HepG2 (cell line): ENCODE results near the gene HDAC4.

Experiments used
- RFX1 ChIP-seq: fragments of 450-650 bp; IDR thresholded peaks from 2 replicates; pipeline ENCODE4 v1.6.1; 2017
- SRSF9 ChIP-seq: fragments of 200-400 bp; formaldehyde crosslinking; IDR thresholded peaks from 2 replicates; pipeline ENCODE4 v1.6.1; 2018; ENCODE audit warnings: borderline replicate concordance, mild to moderate bottlenecking, low read depth, low read length; ENCODE audit not compliant: insufficient read depth, poor library complexity, severe bottlenecking
- ZIK1 ChIP-seq: sonication (generic); formaldehyde crosslinking; IDR thresholded peaks from 2 replicates; pipeline ENCODE4 v1.5.0; 2020; ENCODE audit warnings: mild to moderate bottlenecking, low read depth, missing genetic modification reagents, borderline replicate concordance
- ZMYM2 ChIP-seq: sonication (generic); formaldehyde crosslinking; IDR thresholded peaks from 2 replicates; pipeline ENCODE4 v1.8.0; 2022; ENCODE audit warnings: mild to moderate bottlenecking, missing genetic modification reagents
- TF ChIP-seq, protein P1 (sequence below), 2 experiments: sonication (generic) in 1 of 2; formaldehyde crosslinking in 1 of 2; IDR thresholded peaks; 2 replicates each; pipeline versions ENCODE4 v1.5.1 to v1.6.1; 2011 to 2020; ENCODE audit warnings: borderline replicate concordance in 1 of 2, low read depth in 1 of 2, low read length in 1 of 2, mild to moderate bottlenecking in 1 of 2, missing genetic modification reagents in 1 of 2, moderate library complexity in 1 of 2
- TF ChIP-seq, protein P2 (sequence below): sonication (generic); formaldehyde crosslinking; IDR thresholded peaks from 2 replicates; pipeline ENCODE4 v1.5.0; 2020; ENCODE audit warnings: mild to moderate bottlenecking, missing genetic modification reagents, moderate library complexity

DNA sequence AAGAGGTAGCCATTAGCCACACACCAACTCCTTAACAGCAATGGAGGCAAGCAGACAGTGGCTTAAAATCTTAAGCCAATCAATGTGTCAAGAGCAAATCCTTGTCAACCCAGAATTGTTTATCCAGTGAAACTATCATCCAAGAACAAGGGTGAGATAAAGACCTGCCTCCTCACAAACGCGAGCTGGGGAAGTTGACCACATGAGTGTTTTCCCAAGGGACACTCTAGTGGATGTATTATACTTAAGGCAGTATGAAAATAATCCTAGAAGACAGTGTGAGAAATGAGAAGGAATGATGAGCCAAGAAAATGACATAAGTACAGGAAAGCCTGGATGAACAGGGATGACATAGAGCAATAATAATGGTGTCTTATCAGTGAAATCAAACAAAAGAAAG is 343.3 kb downstream of the HDAC4 start:
- no peak for TF ChIP-seq ZMYM2 (CRISPR knock-in tag)
- no peak for TF ChIP-seq RFX1
- TF ChIP-seq, protein P1, sequence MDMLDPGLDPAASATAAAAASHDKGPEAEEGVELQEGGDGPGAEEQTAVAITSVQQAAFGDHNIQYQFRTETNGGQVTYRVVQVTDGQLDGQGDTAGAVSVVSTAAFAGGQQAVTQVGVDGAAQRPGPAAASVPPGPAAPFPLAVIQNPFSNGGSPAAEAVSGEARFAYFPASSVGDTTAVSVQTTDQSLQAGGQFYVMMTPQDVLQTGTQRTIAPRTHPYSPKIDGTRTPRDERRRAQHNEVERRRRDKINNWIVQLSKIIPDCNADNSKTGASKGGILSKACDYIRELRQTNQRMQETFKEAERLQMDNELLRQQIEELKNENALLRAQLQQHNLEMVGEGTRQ (IDR thresholded peaks at IDR 0.05; ENCODE audit: low read depth, low read length): no peak
- TF ChIP-seq, protein P1 (CRISPR knock-in tag; IDR thresholded peaks at IDR 0.05; ENCODE audit: borderline replicate concordance): no peak
- no peak for TF ChIP-seq ZIK1 (CRISPR knock-in tag)
- TF ChIP-seq, protein P2, sequence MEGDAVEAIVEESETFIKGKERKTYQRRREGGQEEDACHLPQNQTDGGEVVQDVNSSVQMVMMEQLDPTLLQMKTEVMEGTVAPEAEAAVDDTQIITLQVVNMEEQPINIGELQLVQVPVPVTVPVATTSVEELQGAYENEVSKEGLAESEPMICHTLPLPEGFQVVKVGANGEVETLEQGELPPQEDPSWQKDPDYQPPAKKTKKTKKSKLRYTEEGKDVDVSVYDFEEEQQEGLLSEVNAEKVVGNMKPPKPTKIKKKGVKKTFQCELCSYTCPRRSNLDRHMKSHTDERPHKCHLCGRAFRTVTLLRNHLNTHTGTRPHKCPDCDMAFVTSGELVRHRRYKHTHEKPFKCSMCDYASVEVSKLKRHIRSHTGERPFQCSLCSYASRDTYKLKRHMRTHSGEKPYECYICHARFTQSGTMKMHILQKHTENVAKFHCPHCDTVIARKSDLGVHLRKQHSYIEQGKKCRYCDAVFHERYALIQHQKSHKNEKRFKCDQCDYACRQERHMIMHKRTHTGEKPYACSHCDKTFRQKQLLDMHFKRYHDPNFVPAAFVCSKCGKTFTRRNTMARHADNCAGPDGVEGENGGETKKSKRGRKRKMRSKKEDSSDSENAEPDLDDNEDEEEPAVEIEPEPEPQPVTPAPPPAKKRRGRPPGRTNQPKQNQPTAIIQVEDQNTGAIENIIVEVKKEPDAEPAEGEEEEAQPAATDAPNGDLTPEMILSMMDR (CRISPR knock-in tag): no peak
- no peak for TF ChIP-seq SRSF9
